GM12891 (cell line): Measurements from ENCODE around the gene ANAPC2.

Experiments
- POLR2A ChIP-seq: IDR thresholded peaks from 2 replicates; pipeline ENCODE4 v1.6.1; 2011; ENCODE audit warnings: low read depth, low read length, control low read depth
- POLR2AphosphoS5 ChIP-seq: IDR thresholded peaks from 2 replicates; pipeline ENCODE4 v1.6.1; 2011; ENCODE audit warnings: low read depth, low read length, control low read depth
- POU2F2 ChIP-seq: IDR thresholded peaks from 2 replicates; pipeline ENCODE4 v1.6.1; 2011; ENCODE audit warnings: low read depth, mild to moderate bottlenecking, control low read depth, low read length, moderate library complexity
- SPI1 ChIP-seq: IDR thresholded peaks from 2 replicates; pipeline ENCODE4 v1.6.1; 2011; ENCODE audit warnings: low read depth, low read length, control low read depth
- TAF1 ChIP-seq: IDR thresholded peaks from 2 replicates; pipeline ENCODE4 v1.6.1; 2011; ENCODE audit warnings: low read depth, low read length, control low read depth

DNA sequence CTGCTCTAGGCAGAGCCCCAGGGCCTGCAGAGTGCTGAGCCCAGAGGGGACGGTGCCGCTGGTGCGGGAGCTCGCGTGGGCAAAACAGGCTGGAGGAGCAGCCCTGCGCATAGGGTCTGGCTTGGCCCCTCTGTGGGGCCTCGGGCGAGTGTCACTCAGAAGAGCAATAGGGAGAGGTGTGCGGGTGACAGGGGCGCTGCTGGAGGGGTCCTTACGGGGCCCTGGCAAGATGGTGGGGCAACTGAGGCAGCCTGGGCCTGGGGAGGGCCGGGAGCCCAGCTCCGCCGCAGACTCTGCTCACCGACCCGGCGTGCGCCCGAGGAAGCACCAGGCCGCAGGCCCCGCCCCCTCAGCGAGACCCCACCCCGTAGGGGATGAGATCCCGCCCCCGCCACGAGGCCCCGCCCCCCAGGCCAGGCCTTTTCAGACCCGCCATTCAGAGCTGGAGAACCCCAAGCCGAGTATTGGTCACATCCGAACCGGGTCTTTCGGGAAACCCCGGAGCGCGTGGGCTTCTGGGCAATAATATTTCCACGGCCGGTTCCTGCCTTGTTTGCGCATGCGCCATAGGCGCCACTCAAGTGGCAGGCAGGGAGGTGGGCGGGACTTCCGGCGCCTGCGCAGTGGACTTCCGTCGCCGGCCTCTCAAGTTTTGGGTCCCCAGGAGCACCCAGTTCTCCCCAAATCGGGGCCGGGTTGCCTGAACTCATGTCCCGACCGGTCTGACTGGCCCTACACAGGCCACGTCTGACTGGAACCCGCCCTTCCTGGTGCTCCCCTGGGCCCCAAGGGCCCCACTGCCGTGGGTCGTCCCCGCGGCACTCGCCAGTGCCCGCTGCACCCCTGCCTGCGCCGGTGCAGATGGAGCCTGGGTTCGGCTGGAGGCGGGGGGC, 35.0 kb upstream of the ANAPC2 start:
- TF ChIP-seq POLR2A (peak; percentile 80), POLR2AphosphoS5 (peak; percentile 77), TAF1 (peak; percentile 76), SPI1 (peak; percentile 34; the same call in 1 of the 2 replicates), POU2F2 (0 out of 2 replicates have a peak, but pooled peaks have one; percentile 29)
